ENCODE results near the gene STAG3.

- TF ChIP-seq L3MBTL2 (conservative IDR thresholded peaks at IDR 0.05) (no peak), BHLHE40 (IDR thresholded peaks at IDR 0.05; ENCODE audit: borderline replicate concordance) (no peak), PKNOX1 (IDR thresholded peaks at IDR 0.05) (no peak), LEF1 (IDR thresholded peaks at IDR 0.05; ENCODE audit: borderline replicate concordance) (no peak), FOXM1 (IDR thresholded peaks at IDR 0.05; ENCODE audit: borderline replicate concordance) (no peak)
Measured at GRCh38 chr7:100142461-100142860, 35.3 kb upstream of the STAG3 start.
